ENCODE data around the gene MTMR12.

- TF ChIP-seq KDM1A (IDR thresholded peaks at IDR 0.05; ENCODE audit: borderline replicate concordance) (no peak), SP1 (IDR thresholded peaks at IDR 0.05; ENCODE audit: low read depth, low read length) (no peak), POLR2A (IDR thresholded peaks at IDR 0.05; ENCODE audit: low read depth, low read length) (no peak), TAF1 (IDR thresholded peaks at IDR 0.05; ENCODE audit: borderline replicate concordance, low read depth, low read length) (no peak), SPI1 (IDR thresholded peaks at IDR 0.05; ENCODE audit: borderline replicate concordance, insufficient read depth, low read depth, low read length) (no peak), NR2C2 (IDR thresholded peaks at IDR 0.05; ENCODE audit: borderline replicate concordance, control insufficient read depth, insufficient read length, low read depth) (no peak), BRCA1 (IDR thresholded peaks at IDR 0.05; ENCODE audit: low read depth, low read length) (no peak), RBBP5 (conservative IDR thresholded peaks at IDR 0.05) (no peak), WRNIP1 (IDR thresholded peaks at IDR 0.05; ENCODE audit: borderline replicate concordance, low read depth, low read length) (no peak), STAT1 (conservative IDR thresholded peaks at IDR 0.05) (no peak), EGR1 (IDR thresholded peaks at IDR 0.05; ENCODE audit: borderline replicate concordance in 1 of 2, low read depth in 2 of 2, low read length in 2 of 2) (no peak), FOXM1 (IDR thresholded peaks at IDR 0.05; ENCODE audit: low read depth, low read length) (no peak)
- TF ChIP-seq, protein P1, sequence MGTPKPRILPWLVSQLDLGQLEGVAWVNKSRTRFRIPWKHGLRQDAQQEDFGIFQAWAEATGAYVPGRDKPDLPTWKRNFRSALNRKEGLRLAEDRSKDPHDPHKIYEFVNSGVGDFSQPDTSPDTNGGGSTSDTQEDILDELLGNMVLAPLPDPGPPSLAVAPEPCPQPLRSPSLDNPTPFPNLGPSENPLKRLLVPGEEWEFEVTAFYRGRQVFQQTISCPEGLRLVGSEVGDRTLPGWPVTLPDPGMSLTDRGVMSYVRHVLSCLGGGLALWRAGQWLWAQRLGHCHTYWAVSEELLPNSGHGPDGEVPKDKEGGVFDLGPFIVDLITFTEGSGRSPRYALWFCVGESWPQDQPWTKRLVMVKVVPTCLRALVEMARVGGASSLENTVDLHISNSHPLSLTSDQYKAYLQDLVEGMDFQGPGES (IDR thresholded peaks at IDR 0.05) = no peak
Observed at GRCh38 chr5:32339198-32339597, 26.5 kb upstream of the MTMR12 start.
